Peyer's patch (tissue), 4 donors: ENCODE data around the gene ENPP7. TPM values are rescaled to one million over a fixed set of nuclear protein-coding genes. Genes with fewer than 3 reads are reported as not detected.

Experiments
- DNase-seq, 3 donors: peaks; one replicate each; pipeline ENCODE4 v3.0.0-alpha.2; 2017 to 2019
- H3K27ac ChIP-seq, 4 donors: fragments of 200-600 bp; sonication (generic); one replicate each; pipeline ENCODE4 v1.5.1; 2016 to 2019
- H3K27me3 ChIP-seq, 2 donors: fragments of 200-600 bp; sonication (generic); one replicate each; pipeline ENCODE4 v1.5.1; 2019
- H3K36me3 ChIP-seq, 3 donors: fragments of 200-600 bp; sonication (generic); one replicate each; pipeline ENCODE4 v1.5.1; 2016 to 2019
- H3K4me1 ChIP-seq, 4 donors: fragments of 200-600 bp; sonication (generic); one replicate each; pipeline ENCODE4 v1.5.1; 2016 to 2019
- H3K4me3 ChIP-seq, 4 donors: fragments of 200-600 bp; sonication (generic); 1 replicate in 3 of 4; 2 replicates in 1 of 4; pipeline ENCODE4 v1.5.1; 2016 to 2019; ENCODE audit warnings: mild to moderate bottlenecking in 1 of 4
- H3K9me3 ChIP-seq, 4 donors: fragments of 200-600 bp; sonication (generic); one replicate each; pipeline ENCODE4 v1.5.1; 2016 to 2019; ENCODE audit warnings: mild to moderate bottlenecking in 1 of 4
- CTCF ChIP-seq, 6 experiments: fragments of 450-650 bp in 4 of 6; fragments of 200-600 bp in 2 of 6; sonication (generic) in 1 of 6; IDR thresholded peaks; one replicate each; pipeline ENCODE4 v1.5.1; 2017 to 2019; ENCODE audit warnings: antibody characterized with exemption in 6 of 6, mild to moderate bottlenecking in 3 of 6, moderate library complexity in 1 of 6
- POLR2A ChIP-seq, 2 donors: fragments of 450-650 bp; IDR thresholded peaks; one replicate each; pipeline ENCODE4 v1.5.1; 2017; ENCODE audit warnings: antibody characterized with exemption in 2 of 2, mild to moderate bottlenecking in 2 of 2, moderate library complexity in 2 of 2
- total RNA-seq, 4 donors: library from RNA; depleted of rRNA; stranded (reverse); fragments of >200 nt; gene quantifications; one replicate each; pipeline ENCODE4 v1.1.0, GENCODE V29; 2016

ENPP7 gene
- total RNA-seq, 4 donors from 2014 or later: 17.2 to 27.3 (median 22.5) TPM; not detected in 1

- H3K36me3 ChIP-seq: no peaks in the 10 kb centered on the region
- DNase-seq: no peak
- no peak for TF ChIP-seq POLR2A (IDR thresholded peaks at IDR 0.05)
- no peak for TF ChIP-seq CTCF (IDR thresholded peaks at IDR 0.05)
- H3K9me3 ChIP-seq: no peaks in the 10 kb centered on the region
- H3K4me3 ChIP-seq: no peak overlapping the region
- H3K4me1 ChIP-seq: peaks cover 0 to 23% (median 2%) of the 10 kb centered on the region in 4 donors
- no peaks in the 10 kb centered on the region for H3K27me3 ChIP-seq
- H3K27ac ChIP-seq: peak overlapping the region in 2 of 4 donors; percentile 37 to 52
Measured at GRCh38 chr17:79730437-79730768, 340 bp upstream of the ENPP7 start.

GRCh38 chr17:79732254-79732653 is 1.5 kb downstream of the ENPP7 start:
- Histone ChIP-seq H3K27me3 (no peaks in the 10 kb centered on the region), H3K4me1 (peaks cover 0 to 23% (median 2%) of the 10 kb centered on the region in 4 donors), H3K4me3 (peak overlapping the region in 3 of 4 donors; percentile 26 to 43 (median 30)), H3K36me3 (no peaks in the 10 kb centered on the region), H3K27ac (peak overlapping the region in 2 of 4 donors; percentile 49 to 68), H3K9me3 (no peaks in the 10 kb centered on the region)
- no peak for TF ChIP-seq POLR2A (IDR thresholded peaks at IDR 0.05)
- TF ChIP-seq CTCF (IDR thresholded peaks at IDR 0.05): no peak
- no peak for DNase-seq

- H3K27me3 ChIP-seq: no peaks in the 10 kb centered on the region
- peak overlapping the region; percentile 4 to 43 (median 28) for H3K4me3 ChIP-seq
- TF ChIP-seq POLR2A (IDR thresholded peaks at IDR 0.05) (peak in 1 of 2 donors; percentile 13), CTCF (IDR thresholded peaks at IDR 0.05) (no peak)
- no peaks in the 10 kb centered on the region for H3K36me3 ChIP-seq
- H3K4me1 ChIP-seq: peaks cover 0 to 23% (median 2%) of the 10 kb centered on the region in 4 donors
- no peaks in the 10 kb centered on the region for H3K9me3 ChIP-seq
- peak overlapping the region in 3 of 4 donors; percentile 34 to 68 (median 49) for H3K27ac ChIP-seq
- peak in 2 of 3 donors; percentile 65 to 72 for DNase-seq
Measured at GRCh38 chr17:79732804-79733691, 2.3 kb downstream of the ENPP7 start.

- H3K9me3 ChIP-seq: no peaks in the 10 kb centered on the region
- no peaks in the 10 kb centered on the region for H3K36me3 ChIP-seq
- DNase-seq: no peak
- peaks cover 0 to 19% (median 1%) of the 10 kb centered on the region in 4 donors for H3K4me1 ChIP-seq
- H3K4me3 ChIP-seq: no peak overlapping the region
- no peak for TF ChIP-seq POLR2A (IDR thresholded peaks at IDR 0.05)
- TF ChIP-seq CTCF (IDR thresholded peaks at IDR 0.05): no peak
- no peaks in the 10 kb centered on the region for H3K27me3 ChIP-seq
- peak overlapping the region in 2 of 4 donors; percentile 49 to 68 for H3K27ac ChIP-seq
Measured at GRCh38 chr17:79733692-79734070, 2.9 kb downstream of the ENPP7 start.

GRCh38 chr17:79735096-79735495 is 4.4 kb downstream of the ENPP7 start:
- Histone ChIP-seq H3K4me1 (peaks cover 0 to 19% (median 0%) of the 10 kb centered on the region in 4 donors), H3K27me3 (no peaks in the 10 kb centered on the region), H3K4me3 (no peak overlapping the region), H3K9me3 (no peaks in the 10 kb centered on the region), H3K36me3 (no peaks in the 10 kb centered on the region), H3K27ac (no peak overlapping the region)
- DNase-seq: no peak
- TF ChIP-seq CTCF (IDR thresholded peaks at IDR 0.05) (no peak), POLR2A (IDR thresholded peaks at IDR 0.05) (no peak)
